Hepatocyte (in vitro differentiated cells): Measurements from ENCODE around the gene CD22.

Source experiments
- EZH2phosphoT487 ChIP-seq: fragments of 200-600 bp; sonication (generic); IDR thresholded peaks from one replicate; pipeline ENCODE4 v1.6.1; 2018; ENCODE audit warnings: antibody characterized with exemption, mild to moderate bottlenecking, low read depth, moderate library complexity; ENCODE audit not compliant: unreplicated experiment, severe bottlenecking
- TF ChIP-seq, protein P1 (sequence below): fragments of 200-600 bp; sonication (generic); IDR thresholded peaks from 2 replicates; pipeline ENCODE4 v1.5.1; 2016; ENCODE audit warnings: antibody characterized with exemption, mild to moderate bottlenecking; ENCODE audit not compliant: poor library complexity

- TF ChIP-seq, protein P1, sequence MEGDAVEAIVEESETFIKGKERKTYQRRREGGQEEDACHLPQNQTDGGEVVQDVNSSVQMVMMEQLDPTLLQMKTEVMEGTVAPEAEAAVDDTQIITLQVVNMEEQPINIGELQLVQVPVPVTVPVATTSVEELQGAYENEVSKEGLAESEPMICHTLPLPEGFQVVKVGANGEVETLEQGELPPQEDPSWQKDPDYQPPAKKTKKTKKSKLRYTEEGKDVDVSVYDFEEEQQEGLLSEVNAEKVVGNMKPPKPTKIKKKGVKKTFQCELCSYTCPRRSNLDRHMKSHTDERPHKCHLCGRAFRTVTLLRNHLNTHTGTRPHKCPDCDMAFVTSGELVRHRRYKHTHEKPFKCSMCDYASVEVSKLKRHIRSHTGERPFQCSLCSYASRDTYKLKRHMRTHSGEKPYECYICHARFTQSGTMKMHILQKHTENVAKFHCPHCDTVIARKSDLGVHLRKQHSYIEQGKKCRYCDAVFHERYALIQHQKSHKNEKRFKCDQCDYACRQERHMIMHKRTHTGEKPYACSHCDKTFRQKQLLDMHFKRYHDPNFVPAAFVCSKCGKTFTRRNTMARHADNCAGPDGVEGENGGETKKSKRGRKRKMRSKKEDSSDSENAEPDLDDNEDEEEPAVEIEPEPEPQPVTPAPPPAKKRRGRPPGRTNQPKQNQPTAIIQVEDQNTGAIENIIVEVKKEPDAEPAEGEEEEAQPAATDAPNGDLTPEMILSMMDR: no peak
- TF ChIP-seq EZH2phosphoT487: no peak
These were observed 15.6 kb downstream of the CD22 start for GRCh38 chr19:35344511-35345031.
